Thyroid gland (tissue), 4 donors: ENCODE results near the gene NR0B1.

ENCODE experiments used
- CTCF ChIP-seq, 6 experiments: fragments of 200-600 bp in 3 of 6; fragments of 450-650 bp in 3 of 6; sonication (generic) in 3 of 6; IDR thresholded peaks; one replicate each; pipeline ENCODE4 v1.5.1; 2016 to 2019; ENCODE audit warnings: antibody characterized with exemption in 6 of 6, mild to moderate bottlenecking in 2 of 6, inconsistent platforms in 1 of 6, moderate library complexity in 1 of 6
- POLR2A ChIP-seq, 2 donors: fragments of 450-650 bp; IDR thresholded peaks; one replicate each; pipeline ENCODE4 v1.6.1; 2017; ENCODE audit warnings: antibody characterized with exemption in 2 of 2, mild to moderate bottlenecking in 2 of 2, moderate library complexity in 1 of 2

- TF ChIP-seq CTCF (IDR thresholded peaks at IDR 0.05) (no peak), POLR2A (IDR thresholded peaks at IDR 0.05) (no peak)
Measured at GRCh38 chrX:30278365-30278764, 30.8 kb downstream of the NR0B1 start.
